Posterior cingulate gyrus (tissue), 11 donors: Measurements from ENCODE around the gene ZNF266.

Experiments used
- DNase-seq, 10 donors: peaks; one replicate each; pipeline versions ENCODE4 v3.0.0 to v3.0.0-alpha.2; 2020 to 2021; ENCODE audit warnings: mixed read lengths in 3 of 10
- intact Hi-C: fragments of 100-400 bp; cut with DNase I; formaldehyde crosslinking; loops from one replicate; pipeline ENCODE4 v1.15.1; 2023

ZNF266 gene

GRCh38 chr19:9435279-9436268 lies at the start of gene ZNF266:
Gene ZNF266, minus strand, starts transcription at chr19:9435573. Its CDS starts 15,484 bp downstream, at chr19:9420089.
- DNase-seq, result peak; percentile 76 to 97 (median 86)
- intact Hi-C loops, result loop anchor here (10.0 kb wide), 1 partner anchor 359 kb away; no protein-coding TSS in a partner anchor

DNA sequence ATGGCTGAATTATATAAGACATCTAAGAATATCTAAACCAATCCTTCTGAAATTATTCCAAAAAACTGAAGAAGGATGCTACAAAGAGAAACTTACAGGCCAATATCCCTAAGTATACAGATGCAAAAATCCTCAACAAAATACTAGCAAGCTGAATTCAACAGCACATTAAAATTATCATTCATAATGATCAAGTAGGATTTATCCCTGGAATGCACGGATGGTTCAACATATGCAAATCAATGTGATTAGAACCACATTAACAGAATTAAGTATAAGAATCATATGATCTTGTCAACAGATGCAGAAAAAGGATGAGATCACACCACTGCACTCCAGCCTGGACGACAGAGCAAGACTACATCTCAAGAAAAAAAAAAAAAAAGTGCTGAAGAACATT lies 49.8 kb upstream of the ZNF266 start:
- intact Hi-C loops, result no loop called here
- DNase-seq, result no peak

- intact Hi-C loops, result no loop called here
These were observed 39.6 kb upstream of the ZNF266 start for GRCh38 chr19:9474975-9475374.

GRCh38 chr19:9467161-9467560 lies 31.8 kb upstream of the ZNF266 start:
- DNase-seq, result no peak
- intact Hi-C loops, result no loop called here

More at GRCh38 chr19:9474975-9475374, 39.6 kb upstream of the ZNF266 start:
- no peak for DNase-seq

DNA sequence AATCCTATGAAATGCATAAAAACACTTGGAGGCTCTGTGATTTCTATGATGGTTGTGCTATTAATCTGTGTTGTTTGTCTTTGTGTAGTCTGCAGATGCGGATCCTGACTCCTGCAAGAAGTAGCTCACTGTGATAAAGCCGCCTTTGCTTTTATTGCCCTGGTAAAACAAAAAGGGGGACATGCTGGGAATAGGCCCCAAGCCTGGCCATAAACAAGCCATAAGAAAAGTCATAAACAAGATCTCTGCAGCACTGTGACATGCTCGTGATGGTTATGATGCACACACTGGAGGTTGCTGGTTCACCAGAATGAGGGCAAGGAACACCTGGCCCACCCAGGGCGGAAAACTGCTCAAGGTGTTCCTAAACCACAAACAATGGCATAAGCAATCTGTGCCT lies 26.6 kb upstream of the ZNF266 start:
- intact Hi-C loops, result no loop called here
- no peak for DNase-seq

DNA sequence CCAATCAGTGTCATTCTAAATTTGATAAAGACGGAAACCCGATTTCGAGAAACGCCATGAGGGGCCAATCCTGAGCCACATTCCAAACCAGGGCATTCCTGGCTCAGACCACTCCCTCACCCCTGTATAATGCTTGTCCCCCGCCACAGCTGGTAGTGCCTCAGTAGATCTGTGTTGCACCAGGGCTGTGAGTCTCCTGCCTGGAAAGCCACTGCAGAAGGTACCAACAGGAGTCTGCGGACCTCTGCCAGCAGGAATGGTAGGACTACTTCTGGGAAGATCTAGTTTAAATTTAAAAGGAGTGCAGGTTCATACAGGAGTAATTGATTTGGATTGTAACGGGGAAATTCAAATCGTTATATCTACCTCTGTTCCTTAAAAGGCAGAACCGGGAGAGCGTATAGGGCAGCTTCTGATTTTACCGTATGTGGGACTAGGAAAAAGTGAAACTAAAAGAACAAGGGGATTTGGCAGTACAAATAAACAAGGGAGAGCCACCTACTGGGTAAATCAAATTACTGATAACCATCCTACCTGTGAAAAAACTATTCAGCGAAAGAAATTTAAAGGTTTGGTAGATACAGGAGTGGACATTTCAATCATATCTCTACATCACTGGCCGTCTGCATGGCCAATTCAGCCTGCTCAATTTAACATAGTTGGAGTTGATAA lies 20.8 kb upstream of the ZNF266 start:
- intact Hi-C loops, result no loop called here
- no peak for DNase-seq

GRCh38 chr19:9453953-9454352 lies 18.6 kb upstream of the ZNF266 start:
- intact Hi-C loops, result no loop called here

DNA sequence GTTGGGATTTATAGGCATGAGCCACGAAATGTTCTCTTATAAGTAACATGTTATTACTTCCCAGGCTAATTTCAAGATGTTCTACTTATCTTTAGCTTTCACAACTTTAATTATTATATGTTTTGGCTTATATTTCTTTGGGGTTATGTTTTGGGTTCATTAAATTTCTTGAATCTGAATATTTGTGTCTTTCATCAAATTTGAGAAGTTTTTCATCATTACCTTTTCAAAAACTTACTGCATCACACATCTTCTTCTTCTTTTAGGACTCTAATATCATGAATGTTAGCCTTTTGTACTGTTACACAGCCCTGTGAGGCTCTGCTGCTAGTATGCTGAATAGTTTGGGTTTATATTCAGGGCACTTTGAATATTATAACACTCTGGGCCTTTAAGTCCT lies 9.7 kb upstream of the ZNF266 start:
- intact Hi-C loops, result no loop called here
- no peak for DNase-seq

More at GRCh38 chr19:9453953-9454352, 18.6 kb upstream of the ZNF266 start:
- no peak for DNase-seq

DNA sequence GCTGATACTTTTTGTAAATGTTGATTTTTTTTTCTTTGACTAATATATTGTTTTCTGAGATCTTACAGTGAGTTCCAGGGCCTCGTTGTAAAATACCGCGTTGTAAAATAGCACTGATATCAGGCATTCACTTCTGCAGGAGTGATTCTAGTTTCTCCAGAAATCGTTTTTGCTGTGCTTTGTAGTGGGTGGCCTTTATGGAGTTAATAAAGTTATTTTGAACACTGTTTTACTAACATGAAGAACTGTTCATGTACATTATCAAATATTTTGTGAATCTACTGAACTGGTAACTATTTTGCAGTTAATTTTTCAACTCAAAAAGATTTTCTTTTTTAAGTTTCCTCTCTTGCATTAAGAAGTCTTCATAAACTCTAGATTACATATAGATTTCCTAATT lies 985 bp upstream of the ZNF266 start:
- intact Hi-C loops, result loop anchor here (10.0 kb wide), 1 partner anchor 358 kb away; no protein-coding TSS in a partner anchor
- no peak for DNase-seq

DNA sequence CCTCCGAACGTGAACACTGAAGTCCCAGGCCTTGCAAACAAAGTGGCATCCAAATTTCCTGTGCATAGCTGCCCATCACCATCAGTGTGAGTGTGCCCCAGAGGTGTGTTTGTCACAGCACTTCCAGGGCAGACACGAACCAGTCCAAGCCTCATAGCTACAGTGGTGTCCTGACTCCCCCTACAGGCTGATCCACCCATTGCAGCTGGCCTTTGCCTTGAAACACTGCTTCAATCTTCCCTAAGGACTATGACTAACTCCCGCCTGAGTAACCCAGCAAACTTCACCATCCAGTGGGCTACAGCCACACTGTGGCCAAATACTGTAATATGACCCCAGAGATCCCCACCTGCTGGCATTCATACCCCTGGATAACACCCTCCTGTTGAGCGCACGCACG lies 3.9 kb downstream of the ZNF266 start:
- peak in 1 of 10 donors; percentile 14 for DNase-seq
- intact Hi-C loops, result loop anchor here (10.0 kb wide), 1 partner anchor 363 kb away; no protein-coding TSS in a partner anchor

DNA sequence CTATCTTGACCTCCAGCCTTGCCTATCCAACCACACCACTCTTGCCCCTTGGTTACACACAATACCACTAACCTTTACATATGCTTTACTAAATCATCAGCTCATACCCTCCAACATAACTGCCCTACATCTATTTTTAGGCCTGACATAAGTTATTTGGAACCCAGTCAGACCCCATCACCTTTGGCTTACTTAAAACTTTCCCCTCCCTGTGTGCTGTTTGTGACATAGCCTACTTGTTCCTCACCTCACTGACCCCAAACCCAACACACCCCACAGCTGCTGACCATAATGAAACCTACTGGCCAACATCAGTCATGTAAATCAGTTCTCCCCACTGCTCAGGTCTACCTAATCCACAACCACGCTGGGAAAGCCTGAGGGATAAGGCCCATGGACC lies 4.9 kb downstream of the ZNF266 start:
- intact Hi-C loops, result loop anchor here (10.0 kb wide), 1 partner anchor 364 kb away; no protein-coding TSS in a partner anchor
- DNase-seq, result no peak

DNA sequence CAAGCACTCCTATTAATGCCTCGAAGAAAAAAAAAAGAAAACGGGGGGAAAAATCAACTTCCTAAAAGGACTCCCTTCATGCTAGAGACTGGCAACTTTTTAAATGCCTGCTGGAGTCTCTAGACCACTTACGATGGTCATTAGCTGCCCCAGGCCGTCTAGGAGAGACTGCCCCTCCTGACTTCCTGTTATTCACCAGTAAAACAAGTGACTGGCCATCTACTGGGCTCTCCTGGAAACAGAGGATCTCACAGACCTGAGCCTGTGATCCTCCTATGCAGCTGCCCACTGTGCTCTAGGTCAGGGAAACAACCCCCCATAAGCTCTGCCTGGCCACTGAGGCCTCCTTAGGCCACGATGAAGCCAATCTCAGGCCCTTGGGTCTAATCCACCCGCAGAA lies 7.4 kb downstream of the ZNF266 start:
- no peak for DNase-seq
- intact Hi-C loops, result no loop called here

DNA sequence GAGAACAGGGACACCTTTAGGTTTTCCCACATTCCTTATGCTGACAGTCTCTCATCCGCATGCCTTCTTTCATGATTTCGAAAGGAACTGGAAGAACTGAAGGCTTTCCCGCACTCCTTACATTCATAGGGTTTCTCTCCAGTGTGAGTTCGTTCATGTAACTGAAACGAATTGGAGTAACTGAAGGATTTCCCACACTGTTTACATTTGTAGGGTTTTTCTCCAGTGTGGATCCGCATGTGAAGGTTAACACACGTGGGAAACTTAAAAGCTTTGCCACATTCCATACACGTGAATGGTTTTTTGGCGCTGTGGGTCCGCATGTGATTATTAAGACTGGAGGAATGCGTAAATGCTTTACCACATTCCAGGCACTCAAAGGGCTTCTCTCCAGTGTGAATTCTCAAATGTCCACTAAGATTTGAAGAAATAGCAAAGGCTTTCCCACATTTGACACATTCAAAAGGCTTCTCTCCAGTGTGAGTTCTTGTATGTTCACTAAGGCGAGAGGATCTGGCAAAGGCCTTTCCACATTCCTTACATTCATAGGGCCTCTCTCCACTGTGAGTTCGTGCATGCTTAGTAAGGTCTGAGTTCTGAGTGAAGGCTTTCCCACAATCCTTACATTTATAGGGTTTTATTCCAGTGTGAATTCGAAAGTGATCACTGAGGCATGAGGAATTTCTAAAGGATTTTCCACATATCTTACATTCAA lies 22.0 kb downstream of the ZNF266 start:
- DNase-seq, result no peak
- intact Hi-C loops, result no loop called here

DNA sequence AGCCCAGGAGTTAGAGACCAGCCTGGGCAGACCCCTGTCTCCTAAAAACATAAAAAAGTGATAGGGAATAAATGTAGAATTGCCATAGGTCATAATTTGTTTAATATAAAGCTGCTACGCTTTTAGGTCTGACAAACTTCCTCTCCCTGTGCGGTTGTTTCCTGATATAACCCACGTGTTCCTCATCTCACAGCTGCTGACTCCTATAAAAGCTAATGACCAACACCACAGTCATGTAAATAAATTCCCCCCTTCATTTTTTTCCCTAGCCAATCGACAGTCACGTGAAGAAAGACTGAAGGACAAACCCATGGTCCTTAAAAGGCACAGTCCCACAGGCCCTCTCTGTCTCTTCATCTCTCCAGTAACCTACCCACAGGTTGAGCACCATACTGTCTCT lies 27.5 kb downstream of the ZNF266 start:
- DNase-seq, result no peak
- intact Hi-C loops, result no loop called here

- intact Hi-C loops, result no loop called here
- peak in 8 of 10 donors; percentile 10 to 91 (median 50) for DNase-seq
These were observed 28.5 kb downstream of the ZNF266 start for GRCh38 chr19:9406798-9407352.

DNA sequence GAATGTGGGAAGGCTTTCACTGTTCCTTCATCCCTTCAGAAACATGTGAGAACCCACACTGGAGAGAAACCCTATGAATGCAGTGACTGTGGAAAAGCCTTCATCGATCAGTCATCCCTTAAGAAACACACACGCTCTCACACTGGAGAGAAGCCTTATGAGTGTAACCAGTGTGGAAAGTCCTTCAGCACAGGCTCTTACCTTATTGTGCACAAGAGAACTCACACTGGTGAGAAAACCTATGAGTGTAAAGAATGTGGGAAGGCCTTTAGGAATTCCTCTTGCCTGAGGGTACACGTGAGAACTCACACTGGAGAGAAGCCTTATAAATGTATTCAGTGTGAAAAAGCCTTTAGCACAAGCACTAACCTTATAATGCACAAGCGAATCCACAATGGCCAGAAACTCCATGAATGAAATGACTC lies 54.0 kb downstream of the ZNF266 start:
- no peak for DNase-seq
- intact Hi-C loops, result no loop called here

- intact Hi-C loops, result no loop called here
These were observed 64.4 kb downstream of the ZNF266 start for GRCh38 chr19:9370738-9371619.

DNA sequence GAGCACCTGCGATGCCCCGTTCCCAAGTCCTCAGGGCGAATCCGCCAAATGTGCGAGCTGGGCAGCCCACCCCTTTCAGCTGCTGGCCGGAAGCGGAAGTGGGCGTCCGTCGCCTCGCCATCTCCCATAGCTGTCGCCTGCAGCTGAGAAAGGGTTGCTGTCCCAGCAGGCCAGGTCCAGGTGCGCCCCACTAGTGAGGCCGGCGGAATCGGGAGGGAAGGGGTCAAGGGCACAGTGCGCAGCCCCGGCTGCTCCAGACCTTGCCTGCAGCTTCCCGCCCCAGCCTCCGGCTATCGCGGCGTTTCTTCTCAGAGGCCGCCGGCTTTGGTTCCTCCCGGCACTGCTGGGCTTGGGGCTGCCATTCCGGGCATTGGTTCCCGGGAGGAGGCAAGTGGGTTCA lies 72.5 kb downstream of the ZNF266 start, which contains the start of gene ZNF177:
ZNF177 (plus strand) TSS at position 109 of the 400 bp plus-strand sequence. CDS start 15,299 bp downstream, outside the sequence.
- DNase-seq, result peak in 7 of 10 donors; percentile 8 to 83 (median 39)
- intact Hi-C loops, result no loop called here

More at GRCh38 chr19:9370738-9371619, 64.4 kb downstream of the ZNF266 start:
- no peak for DNase-seq
